Activated naive CD8-positive, alpha-beta T cell treated with anti-CD3 and anti-CD28 coated beads for 36 hours (primary cell): ENCODE data around the gene PCSK5. TPM values are rescaled to one million over a fixed set of nuclear protein-coding genes. Genes with fewer than 3 reads are reported as not detected.
"Not testable (repeated sequence)": the region's sequence is repeated elsewhere in the genome, so short reads cannot be mapped to it uniquely, and the experiment has no call there.

ENCODE experiments used
- DNase-seq: peaks from one replicate; pipeline ENCODE4 v3.0.0; 2021
- H3K27ac Mint-ChIP-seq: one replicate; pipeline ENCODE4 v1.8.0; 2022; ENCODE audit warnings: mild to moderate bottlenecking, moderate library complexity, mixed read lengths
- H3K27me3 Mint-ChIP-seq: one replicate; pipeline ENCODE4 v1.8.0; 2022; ENCODE audit warnings: mild to moderate bottlenecking, mixed read lengths
- H3K36me3 Mint-ChIP-seq: one replicate; pipeline ENCODE4 v1.8.0; 2021; ENCODE audit warnings: mild to moderate bottlenecking, mixed read lengths
- H3K4me1 Mint-ChIP-seq: one replicate; pipeline ENCODE4 v1.8.0; 2021; ENCODE audit warnings: mixed read lengths
- H3K4me3 Mint-ChIP-seq: one replicate; pipeline ENCODE4 v1.8.0; 2022; ENCODE audit warnings: mild to moderate bottlenecking, moderate library complexity, mixed read lengths
- H3K9me3 Mint-ChIP-seq: one replicate; pipeline ENCODE4 v1.8.0; 2022; ENCODE audit warnings: mixed read lengths
- total RNA-seq, 2 experiments: library from RNA; stranded (reverse); gene quantifications; one replicate each; pipeline ENCODE4 v1.2.3, GENCODE V29; 2021

Gene PCSK5
- total RNA-seq, 2 experiments from 2014 or later, result 5.3 to 5.5 TPM

DNA sequence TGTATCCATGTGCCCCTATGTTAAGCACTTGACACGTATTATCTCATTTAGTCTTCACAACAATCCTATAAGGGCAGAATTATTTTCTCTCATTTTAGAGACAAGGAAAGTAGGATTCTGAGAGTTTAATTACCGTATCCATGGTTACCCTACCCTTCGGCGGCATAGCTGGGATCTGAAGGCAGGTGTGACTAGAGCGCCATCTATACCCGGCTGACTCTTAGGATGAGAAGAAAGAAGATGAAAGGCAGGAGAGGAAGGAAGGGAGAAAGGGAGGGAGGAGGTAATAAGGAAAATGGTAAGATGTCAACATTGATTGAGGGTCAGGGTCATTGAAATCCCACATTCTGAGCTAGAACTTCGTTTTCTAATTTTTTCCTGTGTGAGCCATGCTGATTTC, 416.6 kb downstream of the PCSK5 start:
- H3K4me1 Mint-ChIP-seq, H3K36me3 Mint-ChIP-seq, DNase-seq, H3K27ac Mint-ChIP-seq, H3K4me3 Mint-ChIP-seq, H3K9me3 Mint-ChIP-seq: not testable (repeated sequence)
- H3K27me3 Mint-ChIP-seq, result peaks cover 20% of the 10 kb centered on the region

DNA sequence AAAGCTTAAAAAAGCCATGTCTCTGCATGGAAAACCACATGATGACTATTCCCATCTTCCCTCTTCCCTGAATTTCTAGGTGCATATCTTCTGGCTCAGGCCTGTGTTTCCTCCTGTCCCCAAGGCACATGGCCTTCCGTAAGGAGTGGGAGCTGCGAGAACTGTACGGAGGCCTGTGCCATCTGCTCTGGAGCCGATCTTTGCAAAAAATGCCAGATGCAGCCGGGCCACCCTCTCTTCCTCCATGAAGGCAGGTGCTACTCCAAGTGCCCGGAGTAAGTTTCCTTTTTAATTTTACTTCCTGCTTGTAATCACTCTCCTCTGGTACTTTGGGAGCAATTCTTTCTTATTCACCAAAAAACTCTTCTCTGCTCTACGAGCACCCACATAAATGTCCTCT, 420.1 kb downstream of the PCSK5 start:
- Mint-ChIP-seq H3K36me3 (no peaks in the 10 kb centered on the region), H3K9me3 (no peaks in the 10 kb centered on the region), H3K4me1 (no peaks in the 10 kb centered on the region), H3K27me3 (peaks cover 21% of the 10 kb centered on the region), H3K27ac (no peak overlapping the region), H3K4me3 (no peak overlapping the region)
- DNase-seq, result no peak

DNA sequence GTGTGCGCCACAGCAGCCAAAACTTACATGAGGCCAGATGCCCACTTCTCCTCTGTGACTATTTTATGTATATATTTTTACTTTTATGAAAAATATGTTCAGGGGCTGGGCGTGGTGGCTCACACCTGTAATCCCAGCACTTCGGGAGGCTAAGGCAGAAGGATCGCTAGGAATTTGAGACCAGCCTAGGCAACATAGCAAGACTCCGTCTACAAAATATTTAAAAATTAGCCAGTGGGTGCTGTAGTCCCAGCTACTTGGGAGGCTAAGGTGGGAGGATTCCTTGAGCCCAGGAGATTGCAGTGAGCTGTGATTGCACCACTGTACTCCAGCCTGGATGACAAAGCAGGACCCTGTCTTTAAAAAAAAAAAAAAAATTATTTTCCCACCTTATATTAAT, 420.5 kb downstream of the PCSK5 start:
- peaks cover 21% of the 10 kb centered on the region for H3K27me3 Mint-ChIP-seq
- H3K27ac Mint-ChIP-seq, result no peak overlapping the region
- H3K4me3 Mint-ChIP-seq, result no peak overlapping the region
- H3K9me3 Mint-ChIP-seq, result no peaks in the 10 kb centered on the region
- DNase-seq, result no peak
- peaks cover 1% of the 10 kb centered on the region for H3K4me1 Mint-ChIP-seq
- H3K36me3 Mint-ChIP-seq, result no peaks in the 10 kb centered on the region

DNA sequence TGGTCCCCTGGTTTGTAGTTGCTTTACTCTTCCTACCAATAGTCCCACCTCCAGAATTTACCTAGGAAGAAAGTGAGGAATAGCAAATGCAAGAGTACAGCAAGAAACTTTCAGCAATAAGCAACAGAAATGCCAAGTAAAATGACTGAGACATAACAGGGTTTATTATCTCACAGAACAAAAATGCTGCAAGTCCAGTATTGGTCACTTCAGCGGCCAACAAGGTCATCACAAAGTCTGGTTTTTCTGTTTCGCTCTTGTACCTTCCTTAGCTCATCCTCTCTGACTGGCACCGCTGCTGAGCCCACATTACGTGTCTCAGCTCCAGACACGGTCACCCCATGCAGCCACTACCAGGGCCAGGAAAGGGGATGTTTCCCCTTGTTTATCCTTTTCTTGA, 421.1 kb downstream of the PCSK5 start:
- DNase-seq, result no peak
- H3K36me3 Mint-ChIP-seq, result no peaks in the 10 kb centered on the region

DNA sequence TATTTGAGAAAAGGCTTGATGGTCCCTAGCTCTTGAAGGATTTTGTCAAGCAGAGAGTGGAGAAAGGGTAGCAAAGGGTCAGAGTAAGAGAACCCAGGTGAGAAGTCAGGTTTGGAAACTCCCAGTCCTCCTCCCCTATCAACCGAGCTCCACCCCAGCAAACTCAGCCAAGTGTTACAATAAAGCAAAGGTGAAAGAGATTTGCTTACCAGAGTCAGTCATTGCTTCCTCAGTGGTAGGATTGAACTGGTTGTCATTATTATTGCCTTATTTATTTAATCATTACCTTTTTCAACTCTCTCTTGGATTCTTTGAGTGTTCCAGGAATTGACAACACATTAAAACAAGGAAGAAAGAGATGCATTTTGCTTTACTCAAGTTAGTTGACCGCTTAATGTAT, 423.3 kb downstream of the PCSK5 start:
- Mint-ChIP-seq H3K36me3 (no peaks in the 10 kb centered on the region), H3K27ac (no peak overlapping the region), H3K4me3 (no peak overlapping the region), H3K9me3 (no peaks in the 10 kb centered on the region), H3K27me3 (peaks cover 5% of the 10 kb centered on the region), H3K4me1 (peaks cover 3% of the 10 kb centered on the region)
- DNase-seq, result no peak

More for the DNA sequence above, 421.1 kb downstream of the PCSK5 start:
- Mint-ChIP-seq H3K4me3 (no peak overlapping the region), H3K9me3 (no peaks in the 10 kb centered on the region), H3K27ac (no peak overlapping the region), H3K4me1 (peaks cover 3% of the 10 kb centered on the region), H3K27me3 (peaks cover 21% of the 10 kb centered on the region)

DNA sequence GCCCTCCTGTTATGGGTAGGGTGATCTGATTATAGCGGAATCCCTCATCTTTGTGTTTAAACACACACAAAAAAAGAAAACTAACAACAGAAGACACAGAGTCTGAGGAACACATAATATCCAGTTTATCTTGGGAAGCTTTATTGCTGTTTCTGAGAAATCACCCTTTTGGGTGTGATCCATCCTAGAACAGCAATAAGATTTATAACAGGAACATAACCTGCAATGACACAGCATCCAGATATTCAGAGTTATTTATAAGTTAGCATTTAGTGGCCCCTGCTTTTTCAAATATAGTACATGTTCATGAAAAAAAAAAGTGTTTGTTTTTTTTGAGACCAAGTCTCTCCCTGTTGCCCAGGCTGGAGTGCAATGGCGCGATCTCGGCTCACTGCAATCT, 423.8 kb downstream of the PCSK5 start:
- H3K4me1 Mint-ChIP-seq, result peaks cover 3% of the 10 kb centered on the region
- H3K27me3 Mint-ChIP-seq, result peaks cover 5% of the 10 kb centered on the region
- no peaks in the 10 kb centered on the region for H3K9me3 Mint-ChIP-seq
- H3K4me3 Mint-ChIP-seq, result no peak overlapping the region
- H3K36me3 Mint-ChIP-seq, result no peaks in the 10 kb centered on the region
- no peak for DNase-seq
- H3K27ac Mint-ChIP-seq, result no peak overlapping the region

DNA sequence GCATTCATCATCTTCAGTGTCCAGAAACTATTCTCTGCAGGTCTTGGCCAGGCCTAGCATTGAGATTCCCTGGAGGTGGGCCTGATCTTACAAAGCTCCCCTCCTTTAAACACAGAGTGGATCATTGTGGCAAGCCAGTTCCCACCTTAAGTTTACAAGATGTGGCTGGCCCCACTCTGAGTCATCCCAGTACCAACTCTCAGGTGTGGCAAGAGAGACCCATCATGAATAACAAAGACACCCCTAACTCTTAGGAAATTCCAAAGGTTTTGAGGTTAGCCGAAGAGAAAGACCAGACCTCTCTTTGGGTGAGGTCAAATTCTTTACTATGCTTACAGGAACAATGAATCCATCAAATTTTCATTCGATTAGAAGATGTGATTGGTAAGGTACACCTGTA, 425.6 kb downstream of the PCSK5 start:
- no peak for DNase-seq
- Mint-ChIP-seq H3K4me1 (peaks cover 3% of the 10 kb centered on the region), H3K27me3 (peaks cover 5% of the 10 kb centered on the region), H3K4me3 (no peak overlapping the region), H3K36me3 (no peaks in the 10 kb centered on the region), H3K9me3 (no peaks in the 10 kb centered on the region), H3K27ac (no peak overlapping the region)

DNA sequence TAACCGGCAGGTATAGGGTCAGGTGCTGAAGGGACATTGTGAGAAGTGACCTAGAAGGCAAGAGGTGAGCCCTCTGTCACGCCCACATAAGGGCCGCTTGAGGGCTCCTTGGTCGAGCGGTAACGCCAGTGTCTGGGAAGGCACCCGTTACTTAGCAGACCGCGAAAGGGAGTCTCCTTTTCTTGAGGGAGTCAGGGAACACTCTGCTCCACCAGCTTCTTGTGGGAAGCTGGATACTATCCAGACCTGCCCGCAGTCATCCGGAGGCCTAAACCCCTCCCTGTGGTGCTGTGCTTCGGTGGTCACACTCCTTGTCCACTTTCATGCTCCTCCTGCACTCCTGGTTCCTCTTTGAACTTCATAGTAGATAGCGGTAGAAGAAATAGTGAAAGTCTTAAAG, 429.0 kb downstream of the PCSK5 start:
- H3K27me3 Mint-ChIP-seq, H3K4me3 Mint-ChIP-seq, DNase-seq, H3K9me3 Mint-ChIP-seq, H3K36me3 Mint-ChIP-seq, H3K27ac Mint-ChIP-seq, H3K4me1 Mint-ChIP-seq: not testable (repeated sequence)

DNA sequence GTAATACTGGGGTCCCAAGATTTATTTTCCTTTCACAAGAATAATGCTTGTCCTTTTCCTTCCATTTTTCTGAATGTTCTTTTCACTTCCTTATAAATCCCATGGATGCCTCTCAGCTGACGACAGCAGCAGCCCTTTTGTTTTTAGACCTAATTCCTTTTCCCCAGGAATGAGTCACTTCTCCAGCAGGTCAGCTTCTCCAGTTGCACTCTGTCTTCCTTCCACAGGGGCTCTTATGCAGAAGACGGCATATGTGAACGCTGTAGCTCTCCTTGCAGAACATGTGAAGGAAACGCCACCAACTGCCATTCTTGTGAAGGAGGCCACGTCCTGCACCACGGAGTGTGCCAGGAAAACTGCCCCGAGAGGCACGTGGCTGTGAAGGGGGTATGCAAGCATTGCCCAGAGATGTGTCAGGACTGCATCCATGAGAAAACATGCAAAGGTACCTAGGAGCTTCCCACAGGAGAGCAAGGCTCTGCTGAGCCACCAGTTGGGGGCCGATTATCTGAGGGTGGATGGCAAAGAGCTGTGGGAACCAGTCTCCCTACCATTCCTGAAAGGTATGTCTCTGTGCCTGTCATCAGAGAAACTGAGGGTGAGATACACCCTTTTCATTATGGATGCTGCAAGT, 430.8 kb downstream of the PCSK5 start:
- Mint-ChIP-seq H3K9me3 (no peaks in the 10 kb centered on the region), H3K36me3 (no peaks in the 10 kb centered on the region), H3K4me3 (no peak overlapping the region), H3K27me3 (peaks cover 6% of the 10 kb centered on the region), H3K4me1 (no peaks in the 10 kb centered on the region), H3K27ac (no peak overlapping the region)
- no peak for DNase-seq

DNA sequence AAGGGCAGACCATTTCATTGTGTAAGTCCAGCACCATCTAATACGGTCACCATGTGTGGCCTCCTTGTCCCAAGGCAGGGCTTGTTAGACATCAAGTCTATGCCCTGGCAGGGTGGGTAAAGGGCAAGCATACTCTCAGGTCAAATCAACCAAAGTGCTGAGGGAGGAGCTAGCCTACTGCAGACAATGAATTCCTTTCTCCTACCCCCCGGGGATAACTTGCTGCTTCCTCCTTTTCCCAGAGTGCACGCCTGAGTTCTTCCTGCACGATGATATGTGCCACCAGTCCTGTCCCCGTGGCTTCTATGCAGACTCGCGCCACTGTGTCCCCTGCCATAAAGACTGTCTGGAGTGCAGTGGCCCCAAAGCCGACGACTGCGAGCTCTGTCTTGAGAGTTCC, 432.3 kb downstream of the PCSK5 start:
- H3K4me3 Mint-ChIP-seq, result no peak overlapping the region
- H3K4me1 Mint-ChIP-seq, result no peaks in the 10 kb centered on the region
- no peak for DNase-seq
- H3K9me3 Mint-ChIP-seq, result no peaks in the 10 kb centered on the region
- no peaks in the 10 kb centered on the region for H3K36me3 Mint-ChIP-seq
- no peak overlapping the region for H3K27ac Mint-ChIP-seq
- H3K27me3 Mint-ChIP-seq, result peaks cover 6% of the 10 kb centered on the region

DNA sequence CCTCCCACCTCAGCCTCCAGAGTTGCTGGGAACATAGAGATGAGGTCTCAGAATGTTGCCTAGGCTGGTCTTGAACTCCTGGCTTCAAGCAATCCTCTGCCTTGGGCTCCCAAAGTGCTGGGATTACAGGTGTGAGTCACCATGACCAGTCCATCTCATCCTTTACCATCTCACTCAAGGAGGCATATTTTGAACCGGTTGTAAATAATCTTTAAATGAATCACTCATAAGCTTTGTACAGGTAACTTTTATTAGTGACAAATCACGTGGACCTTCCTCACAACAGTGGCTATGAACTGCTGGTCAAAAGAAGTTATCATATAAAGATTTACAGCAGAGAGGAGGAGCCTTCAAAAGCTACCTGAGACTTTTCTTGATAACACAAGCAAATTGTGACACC, 433.0 kb downstream of the PCSK5 start:
- no peak overlapping the region for H3K27ac Mint-ChIP-seq
- DNase-seq, result no peak
- H3K4me3 Mint-ChIP-seq, result no peak overlapping the region
- H3K9me3 Mint-ChIP-seq, result no peaks in the 10 kb centered on the region
- H3K4me1 Mint-ChIP-seq, result no peaks in the 10 kb centered on the region
- no peaks in the 10 kb centered on the region for H3K36me3 Mint-ChIP-seq
- peaks cover 6% of the 10 kb centered on the region for H3K27me3 Mint-ChIP-seq

DNA sequence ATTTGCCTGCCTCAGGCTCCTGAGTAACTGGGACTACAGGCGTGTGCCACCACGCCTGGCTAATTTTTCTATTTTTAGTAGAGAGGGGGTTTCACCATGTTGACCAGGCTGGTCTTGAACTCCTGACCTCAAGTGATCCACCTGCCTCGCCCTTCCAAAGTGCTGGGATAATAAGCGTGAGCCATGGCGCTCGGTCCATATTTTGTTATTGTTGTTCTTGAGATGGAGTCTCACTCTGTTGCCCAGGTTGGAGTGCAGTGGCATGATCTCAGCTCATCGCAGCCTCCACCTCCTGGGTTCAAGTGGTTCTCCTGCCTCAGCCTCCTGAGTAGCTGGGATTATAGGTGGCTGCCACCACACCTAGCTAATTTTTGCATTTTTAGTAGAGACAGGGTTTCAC, 433.6 kb downstream of the PCSK5 start:
- not testable (repeated sequence) for H3K27ac Mint-ChIP-seq, H3K4me3 Mint-ChIP-seq, H3K27me3 Mint-ChIP-seq, DNase-seq, H3K9me3 Mint-ChIP-seq, H3K4me1 Mint-ChIP-seq, H3K36me3 Mint-ChIP-seq

DNA sequence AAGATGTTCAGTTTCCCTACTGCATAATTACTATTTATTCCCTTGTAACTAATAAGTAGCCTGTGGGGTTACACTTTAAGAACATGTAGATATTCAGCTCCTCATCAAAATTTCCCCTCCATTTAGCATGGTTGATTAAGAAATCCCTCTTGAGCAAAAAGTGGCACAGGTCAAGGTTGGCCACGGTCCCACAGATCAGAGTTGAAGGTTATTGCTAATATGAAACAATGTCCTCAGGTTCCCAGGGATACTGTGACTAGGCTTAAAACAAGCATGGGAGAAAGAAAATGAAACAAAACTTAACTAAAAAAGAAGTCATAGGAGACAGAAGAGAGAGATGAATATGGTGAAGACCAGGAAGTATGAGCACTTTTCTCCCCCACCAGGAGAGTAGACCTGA, 439.6 kb downstream of the PCSK5 start:
- no peak for DNase-seq
- no peaks in the 10 kb centered on the region for H3K4me1 Mint-ChIP-seq
- peaks cover 23% of the 10 kb centered on the region for H3K27me3 Mint-ChIP-seq
- no peak overlapping the region for H3K27ac Mint-ChIP-seq
- no peak overlapping the region for H3K4me3 Mint-ChIP-seq
- H3K9me3 Mint-ChIP-seq, result no peaks in the 10 kb centered on the region
- no peaks in the 10 kb centered on the region for H3K36me3 Mint-ChIP-seq

DNA sequence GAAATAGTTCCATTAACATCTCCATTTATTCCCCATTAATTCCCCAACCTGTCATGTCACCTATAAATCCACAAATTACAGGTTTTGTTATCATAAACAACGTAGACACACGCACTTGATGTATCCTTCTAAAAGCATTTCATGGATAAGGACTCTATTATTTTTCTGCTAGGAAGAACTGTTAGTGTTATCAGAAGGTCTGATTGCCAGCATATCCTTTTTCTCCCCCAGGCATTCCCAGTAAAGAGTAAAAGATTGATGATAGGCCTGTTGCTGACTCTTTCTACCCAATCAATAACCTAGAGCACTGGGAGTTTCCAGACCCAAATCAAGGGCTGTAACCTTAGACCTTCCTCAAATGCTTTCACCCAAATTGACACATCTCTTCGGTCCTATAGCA, 442.9 kb downstream of the PCSK5 start:
- H3K9me3 Mint-ChIP-seq, result no peaks in the 10 kb centered on the region
- no peaks in the 10 kb centered on the region for H3K4me1 Mint-ChIP-seq
- H3K4me3 Mint-ChIP-seq, result no peak overlapping the region
- H3K36me3 Mint-ChIP-seq, result no peaks in the 10 kb centered on the region
- H3K27me3 Mint-ChIP-seq, result peaks cover 17% of the 10 kb centered on the region
- no peak overlapping the region for H3K27ac Mint-ChIP-seq
- DNase-seq, result no peak

DNA sequence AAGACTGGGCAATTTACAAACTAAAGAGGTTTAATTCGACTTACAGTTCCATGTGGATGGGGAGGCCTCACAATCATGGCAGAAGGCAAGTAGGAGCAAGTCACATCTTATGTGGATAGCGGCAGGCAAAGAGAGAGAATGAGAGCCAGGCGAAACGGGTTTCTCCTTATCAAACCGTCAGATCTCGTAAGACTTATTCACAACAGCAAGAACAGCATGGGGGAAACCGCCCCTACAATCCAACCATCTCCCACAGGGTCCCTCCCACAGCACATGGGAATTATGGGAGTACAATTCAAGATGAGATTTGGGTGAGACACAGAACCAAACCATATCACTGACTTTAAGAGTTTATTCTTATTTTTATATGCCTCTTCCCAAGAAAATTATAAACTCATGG, 443.5 kb downstream of the PCSK5 start:
- Mint-ChIP-seq H3K4me1 (no peaks in the 10 kb centered on the region), H3K27ac (no peak overlapping the region), H3K27me3 (peaks cover 17% of the 10 kb centered on the region), H3K36me3 (no peaks in the 10 kb centered on the region), H3K4me3 (no peak overlapping the region), H3K9me3 (no peaks in the 10 kb centered on the region)
- no peak for DNase-seq

DNA sequence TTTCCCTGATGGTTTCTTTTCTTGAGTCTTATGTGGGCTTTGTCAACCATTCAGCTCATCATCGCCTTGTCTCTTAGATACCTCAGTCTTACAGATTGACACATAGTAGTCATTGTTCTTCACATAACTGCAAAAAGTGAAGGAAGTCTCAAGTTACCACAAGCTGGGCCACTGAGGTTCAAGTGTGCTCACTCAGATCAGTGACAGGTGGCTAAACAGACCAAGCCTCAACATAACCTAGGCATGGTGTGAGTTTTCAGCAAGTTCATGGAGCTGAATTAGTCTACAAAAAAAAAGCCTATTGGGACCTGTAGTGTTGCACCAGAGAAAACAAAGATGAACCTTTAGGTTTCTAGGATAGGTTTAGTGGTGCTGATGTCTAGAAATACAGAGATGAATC, 445.6 kb downstream of the PCSK5 start:
- no peaks in the 10 kb centered on the region for H3K9me3 Mint-ChIP-seq
- H3K36me3 Mint-ChIP-seq, result no peaks in the 10 kb centered on the region
- no peak overlapping the region for H3K4me3 Mint-ChIP-seq
- H3K27me3 Mint-ChIP-seq, result peaks cover 12% of the 10 kb centered on the region
- H3K4me1 Mint-ChIP-seq, result no peaks in the 10 kb centered on the region
- no peak overlapping the region for H3K27ac Mint-ChIP-seq
- DNase-seq, result no peak

DNA sequence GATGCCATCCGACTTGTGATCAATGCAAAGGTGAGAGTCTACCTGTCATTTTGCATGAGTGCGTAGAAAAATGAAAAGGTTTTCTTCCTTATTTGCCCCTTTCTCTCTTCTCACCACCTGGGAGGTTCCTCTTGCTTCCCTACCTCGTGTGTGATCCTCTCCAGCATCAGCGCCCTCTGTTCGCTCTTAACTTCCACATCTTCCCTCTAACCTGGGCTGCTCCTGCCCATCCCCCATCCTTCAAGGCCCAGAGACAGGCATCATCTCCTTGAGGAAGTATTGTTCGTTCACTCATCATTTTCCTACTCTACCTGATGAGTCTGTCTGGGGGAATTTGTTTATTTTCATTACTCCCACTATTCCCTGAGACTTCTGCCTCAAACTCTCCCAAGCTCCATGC, 447.9 kb downstream of the PCSK5 start:
- Mint-ChIP-seq H3K27ac (no peak overlapping the region), H3K9me3 (no peaks in the 10 kb centered on the region), H3K4me3 (no peak overlapping the region), H3K27me3 (peaks cover 8% of the 10 kb centered on the region), H3K4me1 (no peaks in the 10 kb centered on the region), H3K36me3 (no peaks in the 10 kb centered on the region)
- no peak for DNase-seq
